Mucosa of descending colon (tissue), 3 donors: ENCODE data around the gene DLGAP4. TPM values are rescaled to one million over a fixed set of nuclear protein-coding genes. Genes with fewer than 3 reads are reported as not detected.

Experiments used
- ATAC-seq: fragments of 200-7000 bp; cut with Tn5 transposase; one replicate; pipeline ENCODE4 v1.9.1; 2020; ENCODE audit warnings: mild to moderate bottlenecking, moderate library complexity
- DNase-seq, 3 donors: peaks; one replicate each; pipeline ENCODE4 v3.0.0-alpha.2; 2020
- H3K36me3 ChIP-seq: fragments of 200-600 bp; one replicate; pipeline ENCODE4 v1.8.0; 2021; ENCODE audit warnings: low read depth, mild to moderate bottlenecking
- H3K4me1 ChIP-seq: fragments of 200-600 bp; one replicate; pipeline ENCODE4 v1.8.0; 2021; ENCODE audit warnings: low read depth, mild to moderate bottlenecking
- H3K4me3 ChIP-seq: fragments of 200-600 bp; one replicate; pipeline ENCODE4 v1.8.0; 2021; ENCODE audit warnings: mild to moderate bottlenecking
- H3K9me3 ChIP-seq: fragments of 200-600 bp; one replicate; pipeline ENCODE4 v1.8.0; 2021; ENCODE audit warnings: mild to moderate bottlenecking
- intact Hi-C, 2 donors: fragments of 100-400 bp; cut with DNase I in 1 of 2; cut with micrococcal nuclease in 1 of 2; formaldehyde crosslinking; loops; one replicate each; pipeline versions ENCODE4 v1.11.0 to v1.11.1; 2022; cut with DNase I, micrococcal nuclease
- total RNA-seq, 3 donors: library from RNA; stranded (reverse); fragmentation: NEBNext Ultra II Directional in 2 of 3; extraction: Animal tissue kit (Norgen Biotek cat#: 25700) in 2 of 3; gene quantifications; one replicate each; pipeline versions ENCODE4 v1.2.1 to v1.2.4, GENCODE V29; 2021 to 2023
- TF ChIP-seq, protein P1 (sequence below): fragments of 200-600 bp; IDR thresholded peaks from one replicate; pipeline ENCODE4 v1.8.0; 2022; ENCODE audit warnings: antibody characterized with exemption, mild to moderate bottlenecking
- donor health status: DM: no; HTN: no; CAD: no; lungs with moderate emphysema.
- donor health status: DM: no; HTN: no; CAD: no.
- donor health status: DM: no; HTN: yes; CAD: no.

The DLGAP4 gene
- total RNA-seq, 3 donors from 2014 or later, result 40.0 to 66.3 (median 43.5) TPM

DNA sequence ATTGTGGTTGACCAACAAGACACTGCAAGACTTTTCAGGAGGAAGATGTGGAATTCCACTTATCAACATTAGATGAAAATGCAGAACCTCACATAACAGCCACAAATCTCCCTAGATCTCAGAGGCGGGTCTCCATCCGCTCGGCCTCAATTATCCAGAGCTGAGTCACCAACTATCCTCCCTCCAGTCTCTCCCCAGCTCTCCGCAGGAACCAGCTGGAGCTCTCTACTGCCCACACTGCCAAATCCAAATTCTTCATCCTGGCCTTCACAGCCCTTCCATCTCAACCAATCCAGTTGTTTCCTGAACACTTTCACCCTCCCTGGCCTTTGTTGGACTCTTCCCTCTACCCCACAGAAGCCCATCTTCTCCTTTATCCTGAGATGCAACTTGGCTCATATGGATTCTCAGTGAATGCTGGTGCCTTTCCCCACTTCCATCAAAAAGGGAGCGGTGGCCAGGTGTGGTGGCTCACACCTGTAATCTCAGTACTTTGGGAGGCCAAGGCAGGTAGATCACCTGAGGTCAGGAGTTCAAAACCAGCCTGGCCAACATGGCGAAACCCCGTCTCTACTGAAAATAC lies 263.8 kb downstream of the DLGAP4 start:
- TF ChIP-seq, protein P1, sequence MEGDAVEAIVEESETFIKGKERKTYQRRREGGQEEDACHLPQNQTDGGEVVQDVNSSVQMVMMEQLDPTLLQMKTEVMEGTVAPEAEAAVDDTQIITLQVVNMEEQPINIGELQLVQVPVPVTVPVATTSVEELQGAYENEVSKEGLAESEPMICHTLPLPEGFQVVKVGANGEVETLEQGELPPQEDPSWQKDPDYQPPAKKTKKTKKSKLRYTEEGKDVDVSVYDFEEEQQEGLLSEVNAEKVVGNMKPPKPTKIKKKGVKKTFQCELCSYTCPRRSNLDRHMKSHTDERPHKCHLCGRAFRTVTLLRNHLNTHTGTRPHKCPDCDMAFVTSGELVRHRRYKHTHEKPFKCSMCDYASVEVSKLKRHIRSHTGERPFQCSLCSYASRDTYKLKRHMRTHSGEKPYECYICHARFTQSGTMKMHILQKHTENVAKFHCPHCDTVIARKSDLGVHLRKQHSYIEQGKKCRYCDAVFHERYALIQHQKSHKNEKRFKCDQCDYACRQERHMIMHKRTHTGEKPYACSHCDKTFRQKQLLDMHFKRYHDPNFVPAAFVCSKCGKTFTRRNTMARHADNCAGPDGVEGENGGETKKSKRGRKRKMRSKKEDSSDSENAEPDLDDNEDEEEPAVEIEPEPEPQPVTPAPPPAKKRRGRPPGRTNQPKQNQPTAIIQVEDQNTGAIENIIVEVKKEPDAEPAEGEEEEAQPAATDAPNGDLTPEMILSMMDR, result no peak
- intact Hi-C loops, result no loop called here
- H3K4me1 ChIP-seq, result peaks cover 5% of the 10 kb centered on the region
- ATAC-seq, result no peak
- no peaks in the 10 kb centered on the region for H3K9me3 ChIP-seq
- H3K4me3 ChIP-seq, result no peak overlapping the region
- DNase-seq, result no peak
- H3K36me3 ChIP-seq, result no peaks in the 10 kb centered on the region

DNA sequence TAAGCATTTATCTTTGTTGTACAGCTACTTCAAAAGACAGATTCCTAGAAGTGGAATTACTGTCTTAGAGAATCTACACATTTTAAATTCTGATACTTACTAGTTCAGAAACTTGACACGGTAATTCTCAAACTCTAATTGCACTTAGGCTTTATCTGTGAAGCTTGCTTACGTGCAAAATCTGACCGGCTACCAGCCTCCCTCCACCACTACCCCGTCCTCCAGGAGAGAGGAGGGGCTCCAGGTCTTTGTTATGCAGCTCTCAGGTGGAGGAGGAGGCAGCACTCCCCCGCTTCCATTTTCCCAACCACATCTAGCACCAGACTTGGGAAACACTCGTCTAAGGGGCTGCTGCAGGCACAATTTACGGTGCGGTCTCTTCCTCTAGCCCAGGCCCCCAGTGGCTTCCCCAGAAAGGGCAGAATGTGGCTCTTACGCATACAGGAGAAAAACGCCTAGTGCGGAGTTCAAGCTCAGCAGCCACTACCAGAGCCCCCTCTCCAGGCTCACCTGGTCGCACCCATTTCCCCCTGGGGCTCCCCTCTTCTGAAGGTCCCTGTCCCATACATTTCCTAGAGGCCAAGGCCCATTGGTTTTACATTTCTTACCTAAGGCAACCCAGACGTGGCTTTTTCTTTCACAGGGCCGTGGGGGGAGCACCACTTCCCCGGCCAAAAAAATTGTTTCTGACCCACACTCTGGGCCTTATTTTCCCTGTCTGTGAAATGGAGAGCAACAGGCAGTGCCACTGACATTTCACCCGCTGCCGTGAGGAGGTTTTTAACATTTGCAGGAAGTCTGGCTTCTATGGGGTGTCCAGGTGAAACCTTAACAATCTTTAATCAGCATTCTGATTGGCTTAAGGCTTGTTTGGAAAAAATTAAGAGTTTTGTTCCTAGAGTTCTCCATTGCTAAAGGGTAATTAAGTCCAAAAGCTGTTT lies 265.7 kb downstream of the DLGAP4 start:
- intact Hi-C loops, result no loop called here
- TF ChIP-seq, protein P1, result no peak
- no peak for ATAC-seq
- H3K9me3 ChIP-seq, result no peaks in the 10 kb centered on the region
- H3K4me1 ChIP-seq, result peaks cover 13% of the 10 kb centered on the region
- no peak for DNase-seq
- no peaks in the 10 kb centered on the region for H3K36me3 ChIP-seq
- H3K4me3 ChIP-seq, result no peak overlapping the region

DNA sequence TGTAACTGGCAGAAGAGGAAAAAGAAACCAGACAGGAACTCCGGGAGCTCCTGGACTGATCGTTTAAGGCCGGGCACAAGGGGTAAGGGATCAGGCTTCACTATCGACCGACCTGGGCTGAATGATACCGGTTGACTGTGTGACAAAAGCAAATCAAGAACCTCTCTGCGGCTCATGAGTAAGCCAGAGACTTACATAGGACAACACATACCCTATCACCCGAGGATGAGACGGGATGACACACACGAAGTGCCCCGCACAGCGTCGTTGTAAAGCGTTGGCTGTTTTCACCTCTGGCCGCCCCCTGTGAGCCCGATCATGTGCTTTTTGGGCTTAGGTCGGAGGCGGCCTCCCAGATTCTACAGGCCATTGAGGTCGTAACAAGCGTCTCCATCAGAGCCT lies 266.6 kb downstream of the DLGAP4 start:
- DNase-seq, result peak in 2 of 3 donors; percentile 26 to 39
- ATAC-seq, result peak; percentile 10

DNA sequence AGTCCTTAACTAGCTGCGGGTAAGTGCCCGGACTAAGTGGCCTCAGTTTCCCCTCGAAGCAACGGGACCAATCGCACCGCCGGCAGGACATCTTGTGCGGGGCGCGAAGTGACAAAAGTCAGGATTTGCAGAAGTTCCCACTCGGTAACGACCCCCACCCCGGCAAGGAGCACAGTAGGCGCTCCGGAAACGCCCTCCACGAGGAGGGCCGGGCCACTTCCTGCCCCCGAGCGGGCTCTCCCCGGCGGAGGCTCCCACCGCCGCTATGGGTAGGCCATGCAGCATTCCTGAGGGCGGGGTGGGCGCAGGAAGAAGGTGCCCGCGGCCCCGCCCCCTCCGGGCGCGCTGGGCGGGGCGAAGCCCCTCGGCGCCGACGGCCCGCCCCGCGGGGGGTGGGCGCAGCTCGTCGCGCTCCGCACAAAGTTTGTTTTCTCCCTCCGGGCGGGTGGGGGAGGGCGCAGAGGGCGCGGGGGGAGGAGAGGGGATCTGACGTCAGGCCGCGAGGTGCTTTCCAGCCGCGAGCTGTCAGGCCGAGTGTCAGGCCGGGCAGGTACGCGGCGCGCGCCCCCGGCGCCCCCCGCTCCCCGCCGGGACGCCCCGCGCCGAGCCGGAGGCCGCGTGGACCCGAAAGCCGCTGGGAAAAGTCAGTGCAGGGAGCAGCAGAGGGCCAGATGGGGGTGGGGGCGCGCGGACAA lies 267.1 kb downstream of the DLGAP4 start, which contains the start of gene TGIF2:
Gene TGIF2 (plus strand): TSS at position 495 of the 695 bp plus-strand sequence. CDS start 5,178 bp downstream, outside the sequence.
- intact Hi-C loops, result no loop called here

More for the DNA sequence above, 266.6 kb downstream of the DLGAP4 start:
- intact Hi-C loops, result no loop called here
- no peak overlapping the region for H3K4me3 ChIP-seq
- no peaks in the 10 kb centered on the region for H3K36me3 ChIP-seq
- H3K4me1 ChIP-seq, result peaks cover 13% of the 10 kb centered on the region
- no peaks in the 10 kb centered on the region for H3K9me3 ChIP-seq
- TF ChIP-seq, protein P1, result no peak

More for the DNA sequence above, 267.1 kb downstream of the DLGAP4 start, which contains the start of gene TGIF2:
- DNase-seq, result peak; percentile 74 to 92 (median 85)
- peak within 1 kb of the TSS; percentile 34 for H3K4me3 ChIP-seq
- peaks cover 13% of the 10 kb centered on the region for H3K4me1 ChIP-seq
- H3K9me3 ChIP-seq, result no peaks in the 10 kb centered on the region
- TF ChIP-seq, protein P1, result no peak
- no peaks in the 10 kb centered on the region for H3K36me3 ChIP-seq
- ATAC-seq, result peak; percentile 84
